ENCODE measurements around the gene PRKG1.

DNA sequence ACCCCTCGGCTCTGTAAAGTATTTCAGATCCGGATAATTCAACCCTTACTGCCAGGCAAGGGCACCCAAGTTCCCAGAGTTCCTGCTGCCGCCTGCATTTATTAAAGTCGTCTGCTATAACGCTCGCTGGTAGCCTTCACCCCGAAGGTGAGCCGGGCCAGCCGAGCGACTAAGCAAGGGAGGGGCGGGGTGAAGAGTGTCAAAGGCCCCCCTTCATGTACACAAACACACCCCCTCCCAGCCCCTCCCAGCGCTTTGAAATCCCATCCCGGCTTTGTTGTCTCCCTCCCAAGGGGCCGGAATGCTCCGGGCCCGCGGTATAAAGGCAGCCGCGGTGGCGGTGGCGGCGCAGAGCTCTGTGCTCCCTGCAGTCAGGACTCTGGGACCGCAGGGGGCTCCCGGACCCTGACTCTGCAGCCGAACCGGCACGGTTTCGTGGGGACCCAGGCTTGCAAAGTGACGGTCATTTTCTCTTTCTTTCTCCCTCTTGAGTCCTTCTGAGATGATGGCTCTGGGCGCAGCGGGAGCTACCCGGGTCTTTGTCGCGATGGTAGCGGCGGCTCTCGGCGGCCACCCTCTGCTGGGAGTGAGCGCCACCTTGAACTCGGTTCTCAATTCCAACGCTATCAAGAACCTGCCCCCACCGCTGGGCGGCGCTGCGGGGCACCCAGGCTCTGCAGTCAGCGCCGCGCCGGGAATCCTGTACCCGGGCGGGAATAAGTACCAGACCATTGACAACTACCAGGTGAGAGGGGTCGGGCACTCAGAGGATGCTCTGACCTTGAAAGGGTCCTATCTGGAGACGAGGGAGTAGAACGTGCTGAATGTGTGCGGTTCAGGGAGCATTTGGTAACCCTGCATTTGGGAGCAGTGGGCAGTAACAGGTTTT is 1239.9 kb downstream of the PRKG1 start, which contains the start of gene DKK1:
- TF ChIP-seq POLR2A (IDR thresholded peaks at IDR 0.05; ENCODE audit: low read depth, low read length) (no peak), POLR2AphosphoS5 (IDR thresholded peaks at IDR 0.05; ENCODE audit: low read depth, low read length) (no peak)
